Measurements from ENCODE around the gene MAP7.

DNA sequence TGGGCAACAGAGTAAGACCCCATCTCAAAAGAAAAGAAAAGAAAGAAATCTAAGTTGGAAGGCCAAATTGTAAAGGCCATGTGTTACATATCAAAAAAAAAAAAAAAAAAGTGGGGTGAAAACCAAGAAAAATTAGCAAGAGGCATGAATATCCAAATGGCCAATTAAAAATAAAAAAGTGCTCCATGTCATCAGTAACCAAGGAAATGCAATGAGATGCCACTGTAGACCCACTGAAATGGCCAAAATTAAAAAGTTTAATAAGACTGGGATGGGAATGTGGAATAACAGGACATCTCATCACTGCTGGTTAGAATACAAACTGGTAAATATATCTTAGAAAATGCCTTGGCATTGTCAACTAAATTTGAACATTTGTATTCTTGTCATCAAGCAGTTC, 230.5 kb downstream of the MAP7 start:
- TF ChIP-seq, protein P1, sequence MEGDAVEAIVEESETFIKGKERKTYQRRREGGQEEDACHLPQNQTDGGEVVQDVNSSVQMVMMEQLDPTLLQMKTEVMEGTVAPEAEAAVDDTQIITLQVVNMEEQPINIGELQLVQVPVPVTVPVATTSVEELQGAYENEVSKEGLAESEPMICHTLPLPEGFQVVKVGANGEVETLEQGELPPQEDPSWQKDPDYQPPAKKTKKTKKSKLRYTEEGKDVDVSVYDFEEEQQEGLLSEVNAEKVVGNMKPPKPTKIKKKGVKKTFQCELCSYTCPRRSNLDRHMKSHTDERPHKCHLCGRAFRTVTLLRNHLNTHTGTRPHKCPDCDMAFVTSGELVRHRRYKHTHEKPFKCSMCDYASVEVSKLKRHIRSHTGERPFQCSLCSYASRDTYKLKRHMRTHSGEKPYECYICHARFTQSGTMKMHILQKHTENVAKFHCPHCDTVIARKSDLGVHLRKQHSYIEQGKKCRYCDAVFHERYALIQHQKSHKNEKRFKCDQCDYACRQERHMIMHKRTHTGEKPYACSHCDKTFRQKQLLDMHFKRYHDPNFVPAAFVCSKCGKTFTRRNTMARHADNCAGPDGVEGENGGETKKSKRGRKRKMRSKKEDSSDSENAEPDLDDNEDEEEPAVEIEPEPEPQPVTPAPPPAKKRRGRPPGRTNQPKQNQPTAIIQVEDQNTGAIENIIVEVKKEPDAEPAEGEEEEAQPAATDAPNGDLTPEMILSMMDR (conservative IDR thresholded peaks at IDR 0.05; ENCODE audit: low read length) = no peak
- no peak for TF ChIP-seq EZH2phosphoT487 (IDR thresholded peaks at IDR 0.05; ENCODE audit: borderline replicate concordance, low read depth, low read length)
